Airway epithelial cell (primary cell): ENCODE results near the gene PIP5K1B. TPM values are rescaled to one million over a fixed set of nuclear protein-coding genes. Genes with fewer than 3 reads are reported as not detected.

Source experiments
- total RNA-seq: library from RNA; depleted of rRNA; stranded (reverse); fragments of >200 nt; gene quantifications from 2 replicates; pipeline ENCODE4 v1.2.3, GENCODE V29; 2015

PIP5K1B gene, protein sequence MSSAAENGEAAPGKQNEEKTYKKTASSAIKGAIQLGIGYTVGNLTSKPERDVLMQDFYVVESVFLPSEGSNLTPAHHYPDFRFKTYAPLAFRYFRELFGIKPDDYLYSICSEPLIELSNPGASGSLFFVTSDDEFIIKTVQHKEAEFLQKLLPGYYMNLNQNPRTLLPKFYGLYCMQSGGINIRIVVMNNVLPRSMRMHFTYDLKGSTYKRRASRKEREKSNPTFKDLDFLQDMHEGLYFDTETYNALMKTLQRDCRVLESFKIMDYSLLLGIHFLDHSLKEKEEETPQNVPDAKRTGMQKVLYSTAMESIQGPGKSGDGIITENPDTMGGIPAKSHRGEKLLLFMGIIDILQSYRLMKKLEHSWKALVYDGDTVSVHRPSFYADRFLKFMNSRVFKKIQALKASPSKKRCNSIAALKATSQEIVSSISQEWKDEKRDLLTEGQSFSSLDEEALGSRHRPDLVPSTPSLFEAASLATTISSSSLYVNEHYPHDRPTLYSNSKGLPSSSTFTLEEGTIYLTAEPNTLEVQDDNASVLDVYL
- total RNA-seq = 0.28 and 0.37 TPM in 2 replicates

DNA sequence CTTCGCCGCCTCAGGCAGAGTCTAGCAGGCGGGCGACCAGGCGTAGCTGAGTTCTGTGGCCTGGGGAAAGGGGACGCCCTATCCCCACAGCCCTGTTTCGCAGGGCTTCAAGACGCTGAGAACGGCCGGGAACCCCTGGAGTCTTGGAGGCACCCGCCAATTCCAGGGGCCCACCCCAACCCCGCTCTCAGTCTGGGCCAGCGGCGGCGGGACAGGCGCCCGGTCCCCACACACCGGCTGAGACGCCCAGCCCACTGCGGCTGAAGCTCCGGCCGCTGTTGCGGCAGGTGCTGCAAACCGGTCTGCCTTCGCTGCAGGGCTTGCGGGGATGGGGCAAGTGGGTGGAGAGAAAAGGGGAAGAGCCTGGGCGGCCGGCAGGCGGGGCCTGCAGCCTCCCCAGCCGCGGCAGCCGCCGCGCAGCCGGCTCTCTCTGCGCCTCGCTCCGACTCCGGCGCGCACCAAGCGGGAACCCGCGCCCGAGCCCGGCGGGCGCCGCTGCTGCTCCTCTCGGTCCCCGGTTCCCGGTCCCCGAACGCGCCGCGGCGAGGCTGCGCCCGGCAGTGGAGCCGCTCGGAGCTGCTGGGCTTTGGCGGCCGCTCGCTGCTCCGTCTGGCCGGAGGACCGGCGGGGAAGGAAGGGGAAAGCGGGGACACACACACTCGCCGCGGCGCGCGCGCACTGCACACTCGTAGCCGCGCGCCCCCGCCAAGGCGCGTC, at the start of gene PIP5K1B:
PIP5K1B (plus strand) TSS at position 427 of the 717 bp plus-strand sequence. CDS start 117,375 bp downstream, outside the sequence.

DNA sequence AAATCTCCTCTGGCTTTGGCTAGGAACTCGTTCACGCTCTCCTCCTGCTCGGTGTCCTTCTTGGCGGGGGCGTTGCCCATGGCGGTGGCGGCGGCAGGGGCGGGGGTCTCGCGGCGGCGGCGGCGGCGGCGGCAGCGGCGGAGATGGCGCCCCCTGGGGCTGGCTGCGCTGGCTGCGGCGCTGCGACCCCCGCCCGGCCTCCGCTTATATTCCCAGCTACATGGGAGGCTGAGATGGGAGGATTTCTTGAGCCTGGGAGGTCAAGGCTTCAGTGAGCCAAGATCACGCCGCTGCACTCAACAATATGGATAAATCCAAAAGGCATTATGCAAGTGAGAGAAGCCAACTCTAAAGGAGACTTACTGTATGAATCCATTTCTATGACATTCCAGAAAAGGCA, 309.0 kb downstream of the PIP5K1B start, which contains the start of gene PRKACG:
PRKACG (minus strand) TSS at position 101 of the 400 bp plus-strand sequence; CDS start at position 80, 21 bp downstream.

DNA sequence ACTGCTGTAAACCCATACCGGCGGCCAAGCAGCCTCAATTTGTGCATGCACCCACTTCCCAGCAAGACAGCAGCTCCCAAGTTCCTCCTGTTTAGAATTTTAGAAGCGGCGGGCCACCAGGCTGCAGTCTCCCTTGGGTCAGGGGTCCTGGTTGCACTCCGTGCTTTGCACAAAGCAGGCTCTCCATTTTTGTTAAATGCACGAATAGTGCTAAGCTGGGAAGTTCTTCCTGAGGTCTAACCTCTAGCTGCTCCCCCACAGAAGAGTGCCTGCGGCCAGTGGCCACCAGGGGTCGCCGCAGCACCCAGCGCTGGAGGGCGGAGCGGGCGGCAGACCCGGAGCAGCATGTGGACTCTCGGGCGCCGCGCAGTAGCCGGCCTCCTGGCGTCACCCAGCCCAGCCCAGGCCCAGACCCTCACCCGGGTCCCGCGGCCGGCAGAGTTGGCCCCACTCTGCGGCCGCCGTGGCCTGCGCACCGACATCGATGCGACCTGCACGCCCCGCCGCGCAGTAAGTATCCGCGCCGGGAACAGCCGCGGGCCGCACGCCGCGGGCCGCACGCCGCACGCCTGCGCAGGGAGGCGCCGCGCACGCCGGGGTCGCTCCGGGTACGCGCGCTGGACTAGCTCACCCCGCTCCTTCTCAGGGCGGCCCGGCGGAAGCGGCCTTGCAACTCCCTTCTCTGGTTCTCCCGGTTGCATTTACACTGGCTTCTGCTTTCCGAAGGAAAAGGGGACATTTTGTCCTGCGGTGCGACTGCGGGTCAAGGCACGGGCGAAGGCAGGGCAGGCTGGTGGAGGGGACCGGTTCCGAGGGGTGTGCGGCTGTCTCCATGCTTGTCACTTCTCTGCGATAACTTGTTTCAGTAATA, 330.6 kb downstream of the PIP5K1B start, which contains the start of gene FXN:
FXN (plus strand) TSS at position 315 of the 871 bp plus-strand sequence; CDS start at position 346, 31 bp downstream.

Other genes starting within 250 kb of the PIP5K1B start
- not detected in 2 replicates for gene TMEM252, start 164.4 kb upstream of the PIP5K1B start, total RNA-seq